ENCODE results near the gene MIAT.

The MIAT gene

DNA sequence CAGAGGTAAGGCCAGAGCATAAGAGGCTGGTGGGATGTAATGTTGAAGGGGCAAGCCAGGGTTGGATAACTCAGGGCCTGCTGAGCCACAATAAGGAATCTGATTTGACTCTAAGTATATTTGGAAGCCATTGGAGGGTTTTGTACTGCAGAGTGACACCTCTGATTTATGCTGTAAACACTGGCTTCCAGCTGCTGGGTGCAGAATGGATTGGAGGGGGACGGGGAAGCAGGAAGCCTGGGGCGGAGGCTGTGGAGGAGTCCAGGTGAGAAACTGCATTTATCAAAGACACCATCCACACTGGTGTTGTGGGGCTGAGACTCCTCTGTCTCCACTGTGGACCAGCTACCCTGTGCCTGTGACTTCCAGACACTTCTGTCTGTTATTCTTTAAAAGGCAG is 26.8 kb downstream of the MIAT start:
- Histone ChIP-seq H3K4me3 (ENCODE audit: low read depth, low read length) (no peak overlapping the region), H3K9me3 (ENCODE audit: severe bottlenecking) (no peaks in the 10 kb centered on the region), H3K27me3 (ENCODE audit: insufficient read depth, low read depth, severe bottlenecking) (no peaks in the 10 kb centered on the region), H3K36me3 (peaks cover 8% of the 10 kb centered on the region), H3K27ac (no peak overlapping the region)
- DNase-seq = no peak
- TF ChIP-seq, protein P1, sequence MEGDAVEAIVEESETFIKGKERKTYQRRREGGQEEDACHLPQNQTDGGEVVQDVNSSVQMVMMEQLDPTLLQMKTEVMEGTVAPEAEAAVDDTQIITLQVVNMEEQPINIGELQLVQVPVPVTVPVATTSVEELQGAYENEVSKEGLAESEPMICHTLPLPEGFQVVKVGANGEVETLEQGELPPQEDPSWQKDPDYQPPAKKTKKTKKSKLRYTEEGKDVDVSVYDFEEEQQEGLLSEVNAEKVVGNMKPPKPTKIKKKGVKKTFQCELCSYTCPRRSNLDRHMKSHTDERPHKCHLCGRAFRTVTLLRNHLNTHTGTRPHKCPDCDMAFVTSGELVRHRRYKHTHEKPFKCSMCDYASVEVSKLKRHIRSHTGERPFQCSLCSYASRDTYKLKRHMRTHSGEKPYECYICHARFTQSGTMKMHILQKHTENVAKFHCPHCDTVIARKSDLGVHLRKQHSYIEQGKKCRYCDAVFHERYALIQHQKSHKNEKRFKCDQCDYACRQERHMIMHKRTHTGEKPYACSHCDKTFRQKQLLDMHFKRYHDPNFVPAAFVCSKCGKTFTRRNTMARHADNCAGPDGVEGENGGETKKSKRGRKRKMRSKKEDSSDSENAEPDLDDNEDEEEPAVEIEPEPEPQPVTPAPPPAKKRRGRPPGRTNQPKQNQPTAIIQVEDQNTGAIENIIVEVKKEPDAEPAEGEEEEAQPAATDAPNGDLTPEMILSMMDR (IDR thresholded peaks at IDR 0.05; ENCODE audit: low read depth, low read length) = no peak

DNA sequence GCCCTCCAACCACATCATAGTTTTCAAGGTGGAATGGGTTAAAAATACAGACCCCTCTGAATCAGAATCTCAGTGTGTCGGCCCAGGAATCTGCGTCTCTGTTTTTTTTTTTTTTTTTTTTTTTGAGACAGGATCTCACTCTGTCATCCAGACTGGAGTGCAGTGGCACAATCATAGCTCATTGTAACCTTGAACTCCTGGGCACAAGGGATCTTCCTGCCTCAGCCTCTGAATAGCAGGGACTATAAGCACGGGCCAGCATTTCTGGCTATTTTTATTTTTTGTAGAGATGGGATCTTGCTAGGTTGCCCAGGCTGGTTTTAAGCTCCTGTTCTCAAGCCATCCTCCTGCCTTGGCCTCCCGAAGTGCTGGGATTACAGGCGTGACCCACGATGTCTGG is 28.2 kb downstream of the MIAT start:
- no peak for DNase-seq
- no peaks in the 10 kb centered on the region for H3K9me3 ChIP-seq (ENCODE audit: severe bottlenecking)
- no peak overlapping the region for H3K4me3 ChIP-seq (ENCODE audit: low read depth, low read length)
- no peak overlapping the region for H3K27ac ChIP-seq
- H3K36me3 ChIP-seq = peaks cover 3% of the 10 kb centered on the region; the same call in 1 of the 2 replicates
- TF ChIP-seq, protein P1 (IDR thresholded peaks at IDR 0.05; ENCODE audit: low read depth, low read length) = no peak
- H3K27me3 ChIP-seq (ENCODE audit: insufficient read depth, low read depth, severe bottlenecking) = no peaks in the 10 kb centered on the region

DNA sequence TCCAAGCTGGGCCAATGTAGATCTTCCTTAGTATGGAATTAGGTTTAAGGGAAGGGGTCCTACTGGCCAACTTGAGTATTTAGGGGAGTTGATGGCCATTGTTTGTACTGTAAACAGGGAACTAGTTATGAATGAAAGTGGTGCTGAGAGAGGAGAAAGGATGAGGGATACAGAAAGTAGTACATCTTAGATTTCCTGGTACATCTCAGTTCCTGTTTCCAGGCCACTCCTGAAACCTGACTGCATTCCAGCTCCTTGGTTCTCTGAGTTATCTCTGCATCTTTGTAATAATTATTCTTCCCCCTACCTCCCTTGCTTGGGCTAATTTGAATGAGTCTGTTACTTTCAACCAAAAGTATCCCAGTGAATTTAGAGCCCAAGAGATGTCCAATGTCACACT is 30.1 kb downstream of the MIAT start:
- no peak overlapping the region for H3K27ac ChIP-seq
- H3K4me3 ChIP-seq (ENCODE audit: low read depth, low read length) = no peak overlapping the region
- no peaks in the 10 kb centered on the region for H3K36me3 ChIP-seq
- no peak for DNase-seq
- TF ChIP-seq, protein P1 (IDR thresholded peaks at IDR 0.05; ENCODE audit: low read depth, low read length) = no peak
- H3K27me3 ChIP-seq (ENCODE audit: insufficient read depth, low read depth, severe bottlenecking) = no peaks in the 10 kb centered on the region
- H3K9me3 ChIP-seq (ENCODE audit: severe bottlenecking) = no peaks in the 10 kb centered on the region

DNA sequence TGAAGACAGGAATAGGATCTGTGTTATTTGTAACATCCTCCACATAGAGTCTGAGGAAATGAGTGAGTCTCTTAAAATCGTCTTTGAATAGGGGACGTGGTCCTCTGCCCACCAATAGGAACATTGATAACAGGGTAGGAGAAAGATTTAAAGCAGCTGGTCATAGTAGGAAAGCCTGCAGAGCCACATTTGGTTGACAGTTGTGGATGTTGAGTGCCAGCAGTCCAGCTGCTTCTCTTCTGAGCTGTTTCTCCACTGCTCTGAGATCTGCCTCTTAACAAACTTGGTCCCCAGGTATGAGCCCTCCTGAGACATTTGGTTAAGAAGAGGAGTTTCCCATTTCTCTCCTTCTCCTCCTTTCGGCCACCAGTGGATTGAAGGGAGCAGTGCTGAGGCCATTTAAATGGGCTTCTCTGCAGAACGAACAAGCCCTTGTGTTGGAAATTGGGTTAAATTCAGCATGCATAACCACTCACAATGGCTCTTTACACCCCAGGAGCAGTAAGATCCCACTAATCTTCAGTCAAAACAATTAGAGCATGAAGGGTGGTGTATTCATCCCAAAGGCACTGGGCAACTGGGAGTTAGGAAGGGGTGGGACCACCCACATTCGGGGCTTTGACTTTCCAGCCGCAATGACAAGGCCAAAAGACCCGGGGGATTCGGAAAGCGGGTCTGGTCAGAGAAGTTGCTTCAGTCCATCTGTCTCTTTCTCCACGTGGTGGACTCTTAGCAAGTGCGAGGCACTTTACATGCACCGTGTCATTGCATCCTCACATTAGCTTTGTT is 32.3 kb downstream of the MIAT start:
- TF ChIP-seq, protein P1 (IDR thresholded peaks at IDR 0.05; ENCODE audit: low read depth, low read length) = no peak
- Histone ChIP-seq H3K27ac (no peak overlapping the region), H3K27me3 (ENCODE audit: insufficient read depth, low read depth, severe bottlenecking) (no peaks in the 10 kb centered on the region), H3K36me3 (no peaks in the 10 kb centered on the region), H3K4me3 (ENCODE audit: low read depth, low read length) (no peak overlapping the region), H3K9me3 (ENCODE audit: severe bottlenecking) (no peaks in the 10 kb centered on the region)
- DNase-seq = no peak

DNA sequence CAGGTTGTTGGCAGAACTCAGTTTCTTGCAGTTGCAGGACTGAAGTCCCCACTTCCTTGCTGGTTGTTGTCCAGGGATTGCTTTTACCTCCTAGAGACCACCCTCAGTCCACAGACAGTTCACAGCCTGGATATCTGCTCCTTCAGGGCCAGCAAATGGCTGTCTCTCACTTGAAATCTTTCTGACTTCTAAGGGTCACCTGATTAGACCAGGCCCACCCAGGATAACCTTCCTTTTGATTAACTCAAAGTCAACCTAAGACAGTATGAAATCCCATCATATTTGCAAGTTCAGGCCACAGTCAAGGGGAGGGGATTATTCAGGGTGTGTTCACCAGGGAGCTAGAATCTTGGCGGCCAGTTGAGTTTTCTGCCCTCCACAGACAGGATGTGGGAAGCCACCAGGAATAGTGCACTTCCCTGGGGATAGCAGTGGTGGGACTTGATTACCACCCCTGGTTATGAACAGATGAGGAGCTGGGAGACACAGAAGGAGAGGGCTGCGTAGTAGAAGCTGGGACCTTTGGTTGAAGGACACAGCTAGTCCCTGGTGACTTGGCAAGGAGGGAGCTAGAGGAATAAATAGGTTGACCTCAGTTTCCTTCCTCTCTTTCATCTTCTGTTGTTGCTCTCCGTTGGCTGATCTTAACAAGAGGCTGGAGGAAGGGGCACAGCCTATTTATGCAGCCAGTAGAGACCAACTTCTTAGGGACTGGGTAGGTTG is 33.4 kb downstream of the MIAT start:
- Histone ChIP-seq H3K9me3 (ENCODE audit: severe bottlenecking) (no peaks in the 10 kb centered on the region), H3K36me3 (no peaks in the 10 kb centered on the region), H3K27me3 (ENCODE audit: insufficient read depth, low read depth, severe bottlenecking) (no peaks in the 10 kb centered on the region), H3K4me3 (ENCODE audit: low read depth, low read length) (no peak overlapping the region), H3K27ac (no peak overlapping the region)
- TF ChIP-seq, protein P1 (IDR thresholded peaks at IDR 0.05; ENCODE audit: low read depth, low read length) = no peak
- no peak for DNase-seq

Measured in WERI-Rb-1 (cell line).